Caco-2 (cell line): ENCODE data around the gene DYRK1A. TPM values are rescaled to one million over a fixed set of nuclear protein-coding genes. Genes with fewer than 3 reads are reported as not detected.

Experiments used
- BruUV-seq: library from RNA; stranded (reverse); fragments of 400-500 nt; replicated peaks from 2 replicates; lab custom pipeline; 2021; lab: Mats Ljungman, UMichigan
- CTCF ChIA-PET: fragments of 300-600 bp; sonication (Branson Sonifier 250); formaldehyde crosslinking; loops from one replicate; lab custom pipeline; 2022; ENCODE audit warnings: antibody characterized with exemption; lab: Charles Lee
- POLR2A ChIA-PET: fragments of 300-600 bp; sonication (Branson Sonifier 250); formaldehyde crosslinking; loops from one replicate; lab custom pipeline; 2022; ENCODE audit warnings: antibody characterized with exemption; lab: Charles Lee
- DNase-seq, 2 experiments: peaks; one replicate each; pipeline versions ENCODE4 v3.0.0 to v3.0.0-alpha.2; 2020 to 2022
- H3K27me3 ChIP-seq: replicated peaks from 2 replicates; pipeline ENCODE4 v1.6.0; 2011; ENCODE audit warnings: low read length; ENCODE audit not compliant: control insufficient read depth, insufficient read depth
- H3K36me3 ChIP-seq: 2 replicates; pipeline ENCODE4 v1.5.1; 2011; ENCODE audit warnings: low read length; ENCODE audit not compliant: control insufficient read depth, insufficient read depth
- H3K4me1 ChIP-seq: fragments of 250-450 bp; sonication (Bioruptor Pico); 2 replicates; pipeline ENCODE4 v1.5.1; 2020; ENCODE audit warnings: mild to moderate bottlenecking
- H3K4me3 ChIP-seq: 2 replicates; pipeline ENCODE4 v1.5.1; 2011; ENCODE audit warnings: low read depth, mild to moderate bottlenecking, control low read depth, low read length
- H3K9me3 ChIP-seq: fragments of 250-450 bp; sonication (Bioruptor Pico); 2 replicates; pipeline ENCODE4 v1.5.1; 2020; ENCODE audit warnings: mild to moderate bottlenecking, moderate library complexity
- H3K27ac Mint-ChIP-seq: one replicate; pipeline ENCODE4 v1.8.0; 2022; ENCODE audit warnings: mixed read lengths; ENCODE audit not compliant: unreplicated experiment
- H3K27me3 Mint-ChIP-seq: one replicate; pipeline ENCODE4 v1.8.0; 2022; ENCODE audit warnings: mixed read lengths; ENCODE audit not compliant: insufficient read depth, unreplicated experiment
- H3K36me3 Mint-ChIP-seq: one replicate; pipeline ENCODE4 v1.8.0; 2022; ENCODE audit warnings: mild to moderate bottlenecking, mixed read lengths; ENCODE audit not compliant: insufficient read depth, unreplicated experiment
- H3K4me1 Mint-ChIP-seq: one replicate; pipeline ENCODE4 v1.8.0; 2022; ENCODE audit warnings: low read depth, mixed read lengths; ENCODE audit not compliant: unreplicated experiment
- H3K4me3 Mint-ChIP-seq: one replicate; pipeline ENCODE4 v1.8.0; 2022; ENCODE audit warnings: mild to moderate bottlenecking, moderate library complexity, mixed read lengths; ENCODE audit not compliant: unreplicated experiment
- H3K9me3 Mint-ChIP-seq: one replicate; pipeline ENCODE4 v1.8.0; 2022; ENCODE audit warnings: mixed read lengths; ENCODE audit not compliant: unreplicated experiment
- CTCF ChIP-seq, 2 experiments: fragments of 200-600 bp in 1 of 2; IDR thresholded peaks; 1 replicate in 1 of 2; 2 replicates in 1 of 2; pipeline versions ENCODE4 v1.5.1 to v1.8.0; 2011 to 2022; ENCODE audit warnings: antibody characterized with exemption in 1 of 2, control low read depth in 1 of 2, inconsistent platforms in 1 of 2, low read depth in 1 of 2, low read length in 1 of 2, mild to moderate bottlenecking in 1 of 2, moderate library complexity in 1 of 2; ENCODE audit not compliant: insufficient read depth in 1 of 2, severe bottlenecking in 1 of 2, unreplicated experiment in 1 of 2
- intact Hi-C: fragments of 100-400 bp; cut with micrococcal nuclease; formaldehyde crosslinking; loops from one replicate; pipeline ENCODE4 v1.10.0; 2022; ENCODE audit not compliant: unreplicated experiment
- total RNA-seq: library from RNA; stranded (reverse); gene quantifications from 2 replicates; pipeline ENCODE4 v1.2.3, GENCODE V29; 2022

DYRK1A gene
- total RNA-seq, 1 experiment from 2014 or later, result 50.9 TPM

GRCh38 chr21:37392441-37392840 lies 25.9 kb downstream of the DYRK1A start:
- Mint-ChIP-seq H3K4me3 (no peak overlapping the region), H3K27me3 (no peaks in the 10 kb centered on the region), H3K36me3 (peaks cover 9% of the 10 kb centered on the region), H3K9me3 (no peaks in the 10 kb centered on the region), H3K4me1 (peaks cover 8% of the 10 kb centered on the region), H3K27ac (no peak overlapping the region)
- ChIA-PET CTCF (no interaction called here), POLR2A (no interaction called here)
- TF ChIP-seq CTCF (IDR thresholded peaks at IDR 0.05; ENCODE audit: insufficient read depth in 1 of 2, low read depth in 1 of 2, low read length in 1 of 2, severe bottlenecking in 1 of 2, unreplicated experiment in 1 of 2), result no peak
- H3K4me3 ChIP-seq, result no peak overlapping the region
- H3K9me3 ChIP-seq, result no peaks in the 10 kb centered on the region
- no peaks in the 10 kb centered on the region; the same call in 1 of the 2 replicates for H3K36me3 ChIP-seq
- H3K27me3 ChIP-seq, result no peaks in the 10 kb centered on the region
- H3K4me1 ChIP-seq, result no peaks in the 10 kb centered on the region
- no peak for DNase-seq
- BruUV-seq, result no TSS peak
- intact Hi-C loops, result no loop called here

- Mint-ChIP-seq H3K27ac (no peak overlapping the region), H3K4me3 (no peak overlapping the region), H3K4me1 (peaks cover 8% of the 10 kb centered on the region), H3K27me3 (no peaks in the 10 kb centered on the region), H3K36me3 (peaks cover 9% of the 10 kb centered on the region), H3K9me3 (no peaks in the 10 kb centered on the region)
- POLR2A ChIA-PET, result no interaction called here
- intact Hi-C loops, result no loop called here
- Histone ChIP-seq H3K4me1 (no peaks in the 10 kb centered on the region), H3K9me3 (no peaks in the 10 kb centered on the region), H3K4me3 (no peak overlapping the region), H3K36me3 (no peaks in the 10 kb centered on the region; the same call in 1 of the 2 replicates), H3K27me3 (no peaks in the 10 kb centered on the region)
- DNase-seq, result no peak
- no TSS peak for BruUV-seq
- TF ChIP-seq CTCF (IDR thresholded peaks at IDR 0.05; ENCODE audit: insufficient read depth in 1 of 2, low read depth in 1 of 2, low read length in 1 of 2, severe bottlenecking in 1 of 2, unreplicated experiment in 1 of 2), result no peak
- CTCF ChIA-PET, result no interaction called here
These were observed 26.5 kb downstream of the DYRK1A start for GRCh38 chr21:37393030-37393429.

DNA sequence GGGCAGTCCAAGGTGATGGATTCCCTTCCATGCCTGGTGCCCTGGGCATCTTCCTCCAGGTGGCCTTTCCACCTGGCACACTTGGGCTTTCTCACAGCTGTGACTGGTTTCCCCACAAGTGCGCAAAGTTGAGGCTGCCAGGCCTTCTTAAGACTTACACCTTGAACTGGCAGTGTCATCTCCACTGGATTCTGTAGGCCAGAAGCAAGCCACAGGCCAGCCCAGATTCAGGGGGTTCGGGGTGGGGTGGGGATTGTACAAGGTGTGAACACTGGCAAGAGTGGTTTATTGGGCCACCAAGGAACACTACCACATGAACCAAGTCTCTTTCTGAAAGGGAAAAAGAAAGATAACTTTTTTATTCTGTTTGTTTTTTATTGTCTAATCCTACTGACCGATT lies 27.2 kb downstream of the DYRK1A start:
- Mint-ChIP-seq H3K27me3 (no peaks in the 10 kb centered on the region), H3K9me3 (no peaks in the 10 kb centered on the region), H3K4me1 (peaks cover 8% of the 10 kb centered on the region), H3K36me3 (peaks cover 9% of the 10 kb centered on the region), H3K27ac (no peak overlapping the region), H3K4me3 (no peak overlapping the region)
- Histone ChIP-seq H3K27me3 (no peaks in the 10 kb centered on the region), H3K9me3 (no peaks in the 10 kb centered on the region), H3K36me3 (no peaks in the 10 kb centered on the region; the same call in 1 of the 2 replicates), H3K4me3 (no peak overlapping the region), H3K4me1 (no peaks in the 10 kb centered on the region)
- intact Hi-C loops, result no loop called here
- no peak for TF ChIP-seq CTCF (IDR thresholded peaks at IDR 0.05; ENCODE audit: insufficient read depth in 1 of 2, low read depth in 1 of 2, low read length in 1 of 2, severe bottlenecking in 1 of 2, unreplicated experiment in 1 of 2)
- no peak for DNase-seq
- no TSS peak for BruUV-seq
- CTCF ChIA-PET, result no interaction called here
- POLR2A ChIA-PET, result no interaction called here
